GM23338 (cell line): ENCODE measurements around the gene KIF22. TPM values are rescaled to one million over a fixed set of nuclear protein-coding genes. Genes with fewer than 3 reads are reported as not detected.
A peak's percentile ranks its signal among the peaks of the same experiment; 100 is the strongest.
"Not testable (repeated sequence)": the region's sequence is repeated elsewhere in the genome, so short reads cannot be mapped to it uniquely, and the experiment has no call there.

Source experiments
- ATAC-seq: fragments of 200-7000 bp; cut with Tn5 transposase; 3 replicates; pipeline ENCODE4 v1.9.1; 2020
- DNase-seq: peaks from one replicate; pipeline ENCODE4 v3.0.0-alpha.2; 2015; ENCODE audit warnings: low spot score
- H2AFZ ChIP-seq: fragments of 200-600 bp; sonication (generic); 2 replicates; pipeline ENCODE4 v1.8.0; 2016; ENCODE audit warnings: antibody characterized with exemption, mild to moderate bottlenecking, moderate library complexity
- H3F3A ChIP-seq: fragments of 200-600 bp; sonication (generic); replicated peaks from 2 replicates; pipeline ENCODE4 v1.8.0; 2017; ENCODE audit warnings: antibody characterized with exemption, mixed run types, low read depth
- H3K27ac ChIP-seq: fragments of 200-600 bp; sonication (generic); 2 replicates; pipeline ENCODE4 v1.6.1; 2016; ENCODE audit warnings: low read depth
- H3K27me3 ChIP-seq: fragments of 200-600 bp; sonication (generic); 2 replicates; pipeline ENCODE4 v1.8.0; 2016; ENCODE audit warnings: mild to moderate bottlenecking, mixed run types, moderate library complexity; ENCODE audit not compliant: insufficient read depth
- H3K36me3 ChIP-seq: fragments of 200-600 bp; sonication (generic); 2 replicates; pipeline ENCODE4 v1.8.0; 2016; ENCODE audit warnings: mild to moderate bottlenecking; ENCODE audit not compliant: insufficient read depth
- H3K4me1 ChIP-seq: fragments of 200-600 bp; sonication (generic); 2 replicates; pipeline ENCODE4 v1.8.0; 2016; ENCODE audit warnings: mild to moderate bottlenecking, moderate library complexity; ENCODE audit not compliant: insufficient read depth
- H3K4me2 ChIP-seq: fragments of 200-600 bp; sonication (generic); 2 replicates; pipeline ENCODE4 v1.7.1; 2017; ENCODE audit warnings: mixed run types
- H3K4me3 ChIP-seq: fragments of 200-600 bp; sonication (generic); 2 replicates; pipeline ENCODE4 v1.6.1; 2016; ENCODE audit warnings: mixed run types
- H3K79me2 ChIP-seq: fragments of 200-600 bp; sonication (generic); replicated peaks from 2 replicates; pipeline ENCODE4 v1.8.0; 2017; ENCODE audit warnings: mild to moderate bottlenecking; ENCODE audit not compliant: insufficient read depth
- H3K9me2 ChIP-seq: fragments of 200-600 bp; sonication (generic); 2 replicates; pipeline ENCODE4 v1.8.0; 2017; ENCODE audit not compliant: insufficient read depth
- H4K20me1 ChIP-seq: fragments of 200-600 bp; sonication (generic); replicated peaks from 2 replicates; pipeline ENCODE4 v1.8.0; 2017; ENCODE audit warnings: mild to moderate bottlenecking; ENCODE audit not compliant: insufficient read depth
- H3K27ac Mint-ChIP-seq: 2 replicates; pipeline ENCODE4 v1.8.0; 2020; ENCODE audit warnings: inconsistent platforms, mild to moderate bottlenecking, moderate library complexity, mixed read lengths
- H3K27me3 Mint-ChIP-seq: 3 replicates; pipeline ENCODE4 v1.8.0; 2022; ENCODE audit warnings: low read depth, mild to moderate bottlenecking, moderate library complexity, mixed read lengths, inconsistent platforms; ENCODE audit not compliant: insufficient read depth, poor library complexity
- H3K36me3 Mint-ChIP-seq: 3 replicates; pipeline ENCODE4 v1.8.0; 2021; ENCODE audit warnings: low read depth, mild to moderate bottlenecking, inconsistent platforms, moderate library complexity, mixed read lengths
- H3K4me1 Mint-ChIP-seq: 3 replicates; pipeline ENCODE4 v1.8.0; 2020; ENCODE audit warnings: mild to moderate bottlenecking, inconsistent platforms, mixed read lengths
- H3K4me3 Mint-ChIP-seq: 3 replicates; pipeline ENCODE4 v1.8.0; 2021; ENCODE audit warnings: moderate library complexity, mild to moderate bottlenecking, inconsistent platforms, mixed read lengths
- H3K9me3 Mint-ChIP-seq: 3 replicates; pipeline ENCODE4 v1.8.0; 2020; ENCODE audit warnings: moderate library complexity, mild to moderate bottlenecking, inconsistent platforms, mixed read lengths
- CREB1 ChIP-seq: fragments of 250-450 bp; sonication (Bioruptor Pico); IDR thresholded peaks from 2 replicates; pipeline ENCODE4 v1.5.0; 2020; ENCODE audit warnings: low read depth, mild to moderate bottlenecking, moderate library complexity
- ETS1 ChIP-seq: IDR thresholded peaks from 2 replicates; pipeline ENCODE4 v1.6.1; 2016; ENCODE audit warnings: antibody characterized with exemption
- EZH2phosphoT487 ChIP-seq: fragments of 200-600 bp; sonication (generic); IDR thresholded peaks from one replicate; pipeline ENCODE4 v1.8.1; 2018; ENCODE audit warnings: antibody characterized with exemption; ENCODE audit not compliant: unreplicated experiment
- JUNB ChIP-seq: IDR thresholded peaks from one replicate; pipeline ENCODE4 v1.6.1; 2016; ENCODE audit warnings: antibody characterized with exemption; ENCODE audit not compliant: unreplicated experiment
- NANOG ChIP-seq: IDR thresholded peaks from 2 replicates; pipeline ENCODE4 v1.6.1; 2016; ENCODE audit warnings: antibody characterized with exemption, borderline replicate concordance
- POLR2AphosphoS5 ChIP-seq: IDR thresholded peaks from 2 replicates; pipeline ENCODE4 v1.6.1; 2016; ENCODE audit warnings: antibody characterized with exemption, low read depth
- ZNF114 ChIP-seq: fragments of 250-450 bp; sonication (Bioruptor Pico); IDR thresholded peaks from 2 replicates; pipeline ENCODE4 v1.5.0; 2020; ENCODE audit warnings: mild to moderate bottlenecking, moderate library complexity
- ZNF331 ChIP-seq: fragments of 250-450 bp; sonication (Bioruptor Pico); IDR thresholded peaks from 2 replicates; pipeline ENCODE4 v1.5.0; 2020; ENCODE audit warnings: low read depth, mild to moderate bottlenecking, moderate library complexity
- ZNF462 ChIP-seq: fragments of 250-450 bp; sonication (Bioruptor Pico); IDR thresholded peaks from 2 replicates; pipeline ENCODE4 v1.5.0; 2020; ENCODE audit warnings: mild to moderate bottlenecking, moderate library complexity
- polyA plus RNA-seq: library from polyadenylated mRNA; unstranded; fragments of >200 nt; fragmentation: Nextera tagmentation; extraction: Ambion mirVana; gene quantifications from 2 replicates; pipeline ENCODE4 v1.2.1, GENCODE V29; 2016
- total RNA-seq: library from RNA; depleted of rRNA; stranded (reverse); fragments of >200 nt; shearing (Covaris generic); gene quantifications from 2 replicates; pipeline ENCODE4 v1.2.3, GENCODE V29; 2014

The KIF22 gene
- total and polyA plus RNA-seq, 2 experiments from 2014 or later: 110 to 192 TPM

GRCh38 chr16:29779474-29779873 is 11.1 kb upstream of the KIF22 start:
- Mint-ChIP-seq H3K27me3 (peaks cover 12% of the 10 kb centered on the region), H3K9me3 (peaks cover 5% of the 10 kb centered on the region; the same call in 1 of the 3 replicates), H3K27ac (no peak overlapping the region), H3K4me3 (no peak overlapping the region), H3K4me1 (peaks cover 19% of the 10 kb centered on the region), H3K36me3 (no peaks in the 10 kb centered on the region)
- Histone ChIP-seq H3K4me3 (no peak overlapping the region), H3K79me2 (no peaks in the 10 kb centered on the region), H3K36me3 (no peaks in the 10 kb centered on the region), H4K20me1 (no peaks in the 10 kb centered on the region), H3K4me2 (no peak overlapping the region), H3K4me1 (no peaks in the 10 kb centered on the region), H3K27me3 (peaks cover 6% of the 10 kb centered on the region; the same call in 1 of the 2 replicates), H3K27ac (no peak overlapping the region), H2AFZ (no peak overlapping the region), H3F3A (no peaks in the 10 kb centered on the region), H3K9me2 (peaks cover 5% of the 10 kb centered on the region; the same call in 1 of the 2 replicates)
- no peak for TF ChIP-seq POLR2AphosphoS5
- ATAC-seq: peak; percentile 54
- peak; percentile 50 for DNase-seq

- H3K27me3 ChIP-seq, H3K9me2 ChIP-seq, H3K4me3 ChIP-seq, H2AFZ ChIP-seq, H3K36me3 ChIP-seq, H3K4me3 Mint-ChIP-seq, H3K4me1 ChIP-seq, H3K27ac ChIP-seq, H3K36me3 Mint-ChIP-seq, H3K9me3 Mint-ChIP-seq, H3K79me2 ChIP-seq, ATAC-seq, H4K20me1 ChIP-seq, H3F3A ChIP-seq, H3K4me2 ChIP-seq: not testable (repeated sequence)
- Mint-ChIP-seq H3K27ac (0 out of 2 replicates have a peak overlapping the region, but pooled peaks have one; percentile 17), H3K4me1 (peaks cover 21% of the 10 kb centered on the region), H3K27me3 (peaks cover 16% of the 10 kb centered on the region)
- DNase-seq: peak; percentile 34
Observed at GRCh38 chr16:29783094-29783953, 7.2 kb upstream of the KIF22 start.

GRCh38 chr16:29784157-29784556 is 6.4 kb upstream of the KIF22 start:
- Histone ChIP-seq H3K36me3 (no peaks in the 10 kb centered on the region), H3F3A (peaks cover 9% of the 10 kb centered on the region; the same call in 1 of the 2 replicates), H4K20me1 (no peaks in the 10 kb centered on the region), H3K9me2 (no peaks in the 10 kb centered on the region), H3K27me3 (peaks cover 9% of the 10 kb centered on the region; the same call in 1 of the 2 replicates), H3K27ac (no peak overlapping the region), H3K4me3 (no peak overlapping the region), H3K4me1 (no peaks in the 10 kb centered on the region), H3K4me2 (no peak overlapping the region), H2AFZ (no peak overlapping the region), H3K79me2 (no peaks in the 10 kb centered on the region)
- no peak for DNase-seq
- Mint-ChIP-seq H3K27ac (no peak overlapping the region), H3K36me3 (no peaks in the 10 kb centered on the region), H3K27me3 (peaks cover 15% of the 10 kb centered on the region), H3K4me1 (peaks cover 21% of the 10 kb centered on the region), H3K4me3 (no peak overlapping the region), H3K9me3 (0 out of 3 replicates have a peak, but pooled peaks cover 5% of the 10 kb centered on the region)
- no peak for ATAC-seq
- no peak for TF ChIP-seq NANOG
- TF ChIP-seq ZNF331 (CRISPR knock-in tag): no peak
- TF ChIP-seq ETS1: no peak
- TF ChIP-seq ZNF462: no peak
- no peak for TF ChIP-seq CREB1 (CRISPR knock-in tag)
- TF ChIP-seq POLR2AphosphoS5: no peak
- TF ChIP-seq EZH2phosphoT487: no peak
- no peak for TF ChIP-seq JUNB
- no peak for TF ChIP-seq ZNF114 (CRISPR knock-in tag)
